Esophagus muscularis mucosa (tissue), 4 donors: ENCODE data around the gene CD8B2.

Source experiments
- EP300 ChIP-seq: sonication (generic); formaldehyde crosslinking; IDR thresholded peaks from one replicate; pipeline ENCODE4 v1.6.1; 2017; ENCODE audit warnings: antibody characterized with exemption
- POLR2A ChIP-seq: fragments of 450-650 bp; IDR thresholded peaks from one replicate; pipeline ENCODE4 v1.6.1; 2017; ENCODE audit warnings: antibody characterized with exemption, moderate library complexity, mild to moderate bottlenecking, low read depth
- TF ChIP-seq, protein P1 (sequence below), 3 experiments: fragments of 200-600 bp in 2 of 3; fragments of 450-650 bp in 1 of 3; sonication (generic) in 2 of 3; IDR thresholded peaks; one replicate each; pipeline ENCODE4 v1.5.1; 2017 to 2019; ENCODE audit warnings: antibody characterized with exemption in 3 of 3, mild to moderate bottlenecking in 2 of 3, moderate library complexity in 1 of 3

GRCh38 chr2:106565599-106565998 lies 78.4 kb downstream of the CD8B2 start:
- TF ChIP-seq, protein P1, sequence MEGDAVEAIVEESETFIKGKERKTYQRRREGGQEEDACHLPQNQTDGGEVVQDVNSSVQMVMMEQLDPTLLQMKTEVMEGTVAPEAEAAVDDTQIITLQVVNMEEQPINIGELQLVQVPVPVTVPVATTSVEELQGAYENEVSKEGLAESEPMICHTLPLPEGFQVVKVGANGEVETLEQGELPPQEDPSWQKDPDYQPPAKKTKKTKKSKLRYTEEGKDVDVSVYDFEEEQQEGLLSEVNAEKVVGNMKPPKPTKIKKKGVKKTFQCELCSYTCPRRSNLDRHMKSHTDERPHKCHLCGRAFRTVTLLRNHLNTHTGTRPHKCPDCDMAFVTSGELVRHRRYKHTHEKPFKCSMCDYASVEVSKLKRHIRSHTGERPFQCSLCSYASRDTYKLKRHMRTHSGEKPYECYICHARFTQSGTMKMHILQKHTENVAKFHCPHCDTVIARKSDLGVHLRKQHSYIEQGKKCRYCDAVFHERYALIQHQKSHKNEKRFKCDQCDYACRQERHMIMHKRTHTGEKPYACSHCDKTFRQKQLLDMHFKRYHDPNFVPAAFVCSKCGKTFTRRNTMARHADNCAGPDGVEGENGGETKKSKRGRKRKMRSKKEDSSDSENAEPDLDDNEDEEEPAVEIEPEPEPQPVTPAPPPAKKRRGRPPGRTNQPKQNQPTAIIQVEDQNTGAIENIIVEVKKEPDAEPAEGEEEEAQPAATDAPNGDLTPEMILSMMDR (IDR thresholded peaks at IDR 0.05): no peak
- TF ChIP-seq POLR2A (no peak), EP300 (no peak)
